Prostate gland (tissue), 2 donors: ENCODE data around the gene ZNF775. TPM values are rescaled to one million over a fixed set of nuclear protein-coding genes. Genes with fewer than 3 reads are reported as not detected.

Experiments used
- DNase-seq: peaks from one replicate; pipeline ENCODE4 v3.0.0-alpha.2; 2019; ENCODE audit warnings: low spot score
- H3K27ac ChIP-seq, 2 donors: fragments of 200-600 bp; sonication (generic); 2 replicates each; pipeline ENCODE4 v1.5.1; 2017 to 2019
- H3K27me3 ChIP-seq: fragments of 200-600 bp; sonication (generic); replicated peaks from 2 replicates; pipeline ENCODE4 v1.5.1; 2019; ENCODE audit not compliant: insufficient read depth
- H3K36me3 ChIP-seq, 2 donors: fragments of 200-600 bp; sonication (generic); 1 replicate in 1 of 2; 2 replicates in 1 of 2; pipeline versions ENCODE4 v1.5.1 to v1.8.1; 2017 to 2019
- H3K4me1 ChIP-seq: fragments of 200-600 bp; sonication (generic); replicated peaks from 2 replicates; pipeline ENCODE4 v1.5.1; 2019
- H3K4me3 ChIP-seq, 2 donors: fragments of 200-600 bp; sonication (generic); 2 replicates each; pipeline ENCODE4 v1.5.1; 2017 to 2019
- H3K9me3 ChIP-seq: fragments of 200-600 bp; sonication (generic); 2 replicates; pipeline ENCODE4 v1.5.1; 2017
- CTCF ChIP-seq, 4 experiments: fragments of 200-600 bp in 2 of 4; fragments of 450-650 bp in 2 of 4; sonication (generic) in 2 of 4; IDR thresholded peaks; 1 replicate in 3 of 4; 2 replicates in 1 of 4; pipeline ENCODE4 v1.5.1; 2016 to 2019; ENCODE audit warnings: antibody characterized with exemption in 4 of 4, mild to moderate bottlenecking in 2 of 4, moderate library complexity in 2 of 4
- POLR2A ChIP-seq: fragments of 450-650 bp; IDR thresholded peaks from one replicate; pipeline ENCODE4 v1.6.1; 2016; ENCODE audit warnings: antibody characterized with exemption, mild to moderate bottlenecking
- POLR2AphosphoS5 ChIP-seq: sonication (generic); formaldehyde crosslinking; IDR thresholded peaks from one replicate; pipeline ENCODE4 v1.6.1; 2017; ENCODE audit warnings: antibody characterized with exemption
- WGBS: methylation state at CpG from one replicate; pipeline ENCODE4 v1.1.5; 2018; 5-methylcytosine and 5-hydroxymethylcytosine counted together
- intact Hi-C: fragments of 100-400 bp; cut with DNase I; formaldehyde crosslinking; loops from one replicate; pipeline ENCODE4 v1.14.2; 2022
- total RNA-seq, 2 donors: library from RNA; depleted of rRNA; stranded (reverse); fragments of >200 nt; gene quantifications; one replicate each; pipeline ENCODE4 v1.1.0, GENCODE V29; 2016

ZNF775 gene
- total RNA-seq, 2 donors from 2014 or later, result 14.4 to 14.8 TPM

GRCh38 chr7:150363370-150363769 is 15.8 kb upstream of the ZNF775 start:
- Histone ChIP-seq H3K9me3 (no peaks in the 10 kb centered on the region), H3K27me3 (no peaks in the 10 kb centered on the region), H3K4me1 (no peaks in the 10 kb centered on the region), H3K36me3 (no peaks in the 10 kb centered on the region), H3K27ac (no peak overlapping the region), H3K4me3 (no peak overlapping the region)
- no peak for DNase-seq
- 68% methylated on average over 4 of the region's 4 CpGs for WGBS
- intact Hi-C loops, result no loop called here
- no peak for TF ChIP-seq POLR2A
- TF ChIP-seq POLR2AphosphoS5, result no peak
- TF ChIP-seq CTCF (IDR thresholded peaks at IDR 0.05), result no peak

DNA sequence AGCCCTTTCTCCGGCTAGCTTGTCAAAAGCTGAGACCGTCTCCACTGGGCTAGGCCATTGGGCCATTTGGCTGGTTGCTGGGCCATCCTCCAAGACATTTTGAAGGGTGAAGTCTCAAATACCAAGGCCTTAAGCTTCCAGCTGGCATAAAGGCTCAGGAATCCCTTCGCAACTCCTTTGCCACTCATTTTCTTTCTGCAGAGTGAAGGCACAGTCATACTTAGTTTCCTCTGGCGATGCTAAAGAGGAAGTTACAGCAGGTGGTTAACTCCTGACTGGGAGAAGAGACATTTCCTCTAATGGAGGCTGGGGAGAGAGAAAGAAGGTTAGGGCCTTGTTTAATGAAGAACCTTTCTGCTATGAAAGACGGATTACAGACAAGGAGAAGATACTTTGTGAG is 15.3 kb upstream of the ZNF775 start:
- intact Hi-C loops, result no loop called here
- Histone ChIP-seq H3K36me3 (no peaks in the 10 kb centered on the region), H3K4me3 (no peak overlapping the region), H3K9me3 (no peaks in the 10 kb centered on the region), H3K27me3 (no peaks in the 10 kb centered on the region), H3K27ac (no peak overlapping the region), H3K4me1 (no peaks in the 10 kb centered on the region)
- TF ChIP-seq POLR2AphosphoS5, result no peak
- TF ChIP-seq POLR2A, result no peak
- TF ChIP-seq CTCF (IDR thresholded peaks at IDR 0.05), result no peak
- no peak for DNase-seq
- 80% methylated on average over 5 of the region's 5 CpGs for WGBS

- no peak for DNase-seq
- no peak overlapping the region for H3K27ac ChIP-seq
- intact Hi-C loops, result no loop called here
- 83% methylated on average over 10 of the region's 10 CpGs for WGBS
- H3K27me3 ChIP-seq, result no peaks in the 10 kb centered on the region
- TF ChIP-seq POLR2AphosphoS5, result no peak
- TF ChIP-seq POLR2A, result no peak
- TF ChIP-seq CTCF (IDR thresholded peaks at IDR 0.05), result no peak
- no peak overlapping the region for H3K4me3 ChIP-seq
- no peaks in the 10 kb centered on the region for H3K36me3 ChIP-seq
- H3K9me3 ChIP-seq, result no peaks in the 10 kb centered on the region
- peaks cover 6% of the 10 kb centered on the region for H3K4me1 ChIP-seq
Measured at GRCh38 chr7:150365194-150365593, 13.9 kb upstream of the ZNF775 start.

GRCh38 chr7:150365673-150366398 is 13.3 kb upstream of the ZNF775 start:
- WGBS, result 59% methylated on average over 5 of the region's 5 CpGs
- no peaks in the 10 kb centered on the region for H3K9me3 ChIP-seq
- H3K4me1 ChIP-seq, result peaks cover 11% of the 10 kb centered on the region
- no peak for TF ChIP-seq POLR2A
- no peak for TF ChIP-seq POLR2AphosphoS5
- TF ChIP-seq CTCF (IDR thresholded peaks at IDR 0.05), result no peak
- intact Hi-C loops, result no loop called here
- DNase-seq, result no peak
- no peak overlapping the region for H3K27ac ChIP-seq
- H3K27me3 ChIP-seq, result no peaks in the 10 kb centered on the region
- no peak overlapping the region for H3K4me3 ChIP-seq
- no peaks in the 10 kb centered on the region for H3K36me3 ChIP-seq

DNA sequence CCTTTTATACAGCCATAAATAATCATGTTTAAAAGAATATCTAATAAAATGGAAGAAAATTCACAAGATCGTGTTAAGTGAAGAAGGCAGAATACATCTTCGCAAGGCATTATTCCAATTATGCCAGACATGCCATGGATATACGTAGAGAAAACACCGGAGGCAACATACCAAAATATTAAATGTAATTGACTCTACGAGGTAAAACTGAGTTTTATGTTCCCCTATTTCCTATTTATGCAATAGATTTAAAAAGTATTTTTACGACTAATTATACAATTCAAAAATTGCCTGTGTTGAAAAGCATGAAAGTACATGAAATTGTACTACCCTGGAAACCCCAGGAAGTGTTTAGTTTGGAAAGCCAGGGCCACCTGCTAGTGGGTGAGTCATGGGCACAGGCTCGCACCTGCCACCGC is 11.4 kb upstream of the ZNF775 start:
- peak overlapping the region; percentile 86 to 88 for H3K4me3 ChIP-seq
- 23% methylated on average over 8 of the region's 8 CpGs for WGBS
- peaks cover 16% of the 10 kb centered on the region for H3K4me1 ChIP-seq
- intact Hi-C loops, result loop anchor here (1.0 kb wide), 1 partner anchor 11 kb away; no protein-coding TSS in a partner anchor
- no peaks in the 10 kb centered on the region for H3K36me3 ChIP-seq
- peak overlapping the region; percentile 95 to 97 for H3K27ac ChIP-seq
- TF ChIP-seq POLR2AphosphoS5, result peak; percentile 36
- no peak for TF ChIP-seq POLR2A
- TF ChIP-seq CTCF (IDR thresholded peaks at IDR 0.05), result no peak
- no peaks in the 10 kb centered on the region for H3K27me3 ChIP-seq
- DNase-seq, result no peak
- no peaks in the 10 kb centered on the region for H3K9me3 ChIP-seq
